Measurements from ENCODE around the gene PRKRIP1.
"Not testable (repeated sequence)": the region's sequence is repeated elsewhere in the genome, so short reads cannot be mapped to it uniquely, and the experiment has no call there.

- not testable (repeated sequence) for TF ChIP-seq CTCF (IDR thresholded peaks at IDR 0.05; ENCODE audit: low read depth, low read length); EZH2phosphoT487 (IDR thresholded peaks at IDR 0.05; ENCODE audit: low read depth)
These were observed 31.7 kb upstream of the PRKRIP1 start for GRCh38 chr7:102364394-102364886.
